ENCODE measurements around the gene DLG2.

- TF ChIP-seq NFYB (CRISPR knock-in tag; conservative IDR thresholded peaks at IDR 0.05; ENCODE audit: low read depth) (no peak), CTCF (IDR thresholded peaks at IDR 0.05) (no peak)
Observed at GRCh38 chr11:84830372-84830771, 796.8 kb downstream of the DLG2 start.

All from WTC11 (cell line).